GM12801 (cell line): ENCODE results near the gene TRAPPC3.

Source experiments
- CTCF ChIP-seq: IDR thresholded peaks from one replicate; pipeline ENCODE4 v1.5.1; 2011; ENCODE audit warnings: control low read depth; ENCODE audit not compliant: insufficient read length; ENCODE audit errors: extremely low read depth

The TRAPPC3 gene

GRCh38 chr1:36162680-36163239 lies 13.5 kb upstream of the TRAPPC3 start:
- TF ChIP-seq CTCF, result no peak

- no peak for TF ChIP-seq CTCF
Observed at GRCh38 chr1:36161641-36162531, 12.6 kb upstream of the TRAPPC3 start.

- no peak for TF ChIP-seq CTCF
Observed at GRCh38 chr1:36160949-36161485, 11.7 kb upstream of the TRAPPC3 start.

- TF ChIP-seq CTCF, result no peak
Observed at GRCh38 chr1:36160388-36160948, 11.2 kb upstream of the TRAPPC3 start.

GRCh38 chr1:36159614-36160387 lies 10.5 kb upstream of the TRAPPC3 start:
- TF ChIP-seq CTCF, result no peak

GRCh38 chr1:36157973-36158826 lies 8.9 kb upstream of the TRAPPC3 start:
- no peak for TF ChIP-seq CTCF
